Neural progenitor cell (in vitro differentiated cells): ENCODE measurements around the gene KRTAP1-3.

Experiments used
- CTCF ChIP-seq: fragments of 200-600 bp; sonication (generic); IDR thresholded peaks from 2 replicates; pipeline ENCODE4 v1.5.1; 2017; ENCODE audit warnings: antibody characterized with exemption, mild to moderate bottlenecking
- EZH2 ChIP-seq: fragments of 200-600 bp; sonication (generic); IDR thresholded peaks from 2 replicates; pipeline ENCODE4 v1.6.1; 2017; ENCODE audit warnings: antibody characterized with exemption, mild to moderate bottlenecking, moderate library complexity
- EZH2phosphoT487 ChIP-seq: fragments of 200-600 bp; sonication (generic); IDR thresholded peaks from 2 replicates; pipeline ENCODE4 v1.6.1; 2017; ENCODE audit warnings: antibody characterized with exemption

DNA sequence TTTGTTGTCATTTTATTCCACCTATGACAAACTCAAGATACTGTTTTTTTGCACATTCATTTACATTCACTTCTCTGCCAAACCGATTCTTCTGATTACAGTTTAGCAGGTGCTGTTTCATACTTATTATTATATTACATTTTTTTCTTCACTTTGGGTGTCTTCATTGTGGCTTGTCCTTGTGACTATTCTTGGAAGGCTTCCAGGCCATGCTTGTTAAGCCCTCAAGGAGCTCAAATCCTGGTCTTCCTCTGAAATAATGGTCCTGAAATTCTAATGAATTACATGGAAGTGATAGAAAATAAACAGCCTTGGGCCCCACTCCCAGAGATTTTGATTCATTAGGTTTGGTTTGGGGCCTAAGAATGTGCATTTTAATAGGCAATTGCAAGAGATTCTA, 29.6 kb upstream of the KRTAP1-3 start:
- TF ChIP-seq CTCF (no peak), EZH2 (no peak), EZH2phosphoT487 (no peak)
